ENCODE results near the gene ATP6V0B. TPM values are rescaled to one million over a fixed set of nuclear protein-coding genes. Genes with fewer than 3 reads are reported as not detected.

ATP6V0B gene
- total RNA-seq, 1 experiment from 2014 or later: 241 TPM

DNA sequence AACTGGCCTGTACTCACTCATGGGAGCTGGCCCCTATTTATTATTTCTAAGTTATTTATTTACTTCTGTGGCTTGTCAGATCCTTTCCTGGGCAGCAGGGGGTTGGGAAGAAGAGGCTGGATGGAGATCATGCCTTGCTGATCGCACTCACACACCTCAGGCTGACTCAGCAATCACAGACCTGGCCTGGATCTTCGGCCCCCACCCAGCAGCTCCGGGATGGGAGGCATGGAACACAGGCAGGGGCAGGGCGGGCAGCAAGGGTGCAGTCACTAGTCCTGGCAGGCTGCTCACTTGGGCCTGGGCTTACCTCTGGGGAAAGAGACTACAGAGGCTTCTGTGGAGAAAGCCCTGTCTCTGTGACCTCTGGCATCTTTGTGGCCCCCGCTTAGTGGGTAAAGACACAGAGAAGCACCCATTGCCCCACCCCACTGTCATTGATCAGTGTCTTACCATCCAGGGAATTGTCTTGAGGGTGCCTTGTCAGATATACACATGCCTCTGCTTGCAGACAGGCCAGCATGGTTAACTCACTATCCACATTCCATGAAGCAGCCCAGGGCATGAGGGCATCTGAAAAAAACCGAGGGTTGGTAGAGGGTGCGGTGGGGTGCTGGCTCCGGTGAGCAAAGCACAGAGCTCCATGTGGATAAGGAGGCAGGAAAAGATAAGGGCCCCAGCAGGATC, 37.4 kb upstream of the ATP6V0B start:
- H3K4me1 ChIP-seq (ENCODE audit: insufficient read depth, low read length): peaks cover 43% of the 10 kb centered on the region
- H3K4me2 ChIP-seq (ENCODE audit: low read length): peak overlapping the region; percentile 83
- H3K9ac ChIP-seq (ENCODE audit: low read length): no peak overlapping the region
- ChIA-PET POLR2A (ENCODE audit: unreplicated experiment) (interaction anchor here (0.6 kb wide), 1 partner anchor 83 kb away, joined by 4 read pairs; no protein-coding TSS in a partner anchor), CTCF (interaction anchor here (0.7 to 0.9 kb wide), 2 partner anchors 38 to 174 kb away, joined by 3 to 4 read pairs; partner anchors contain the start of gene ATP6V0B)
- ATAC-seq (no peak), DNase-seq (peak; percentile 48)
- H3K9me2 ChIP-seq (replicated peaks; ENCODE audit: low read length): no peaks in the 10 kb centered on the region
- no peak overlapping the region for H2AFZ ChIP-seq (ENCODE audit: low read length)
- H3F3A ChIP-seq (ENCODE audit: low read length, unreplicated experiment): no peaks in the 10 kb centered on the region
- no TSS peak for BruUV-seq (replicated peaks)
- H3K27me3 ChIP-seq (ENCODE audit: low read length): no peaks in the 10 kb centered on the region
- intact Hi-C loops (cut with micrococcal nuclease): no loop called here
- peak overlapping the region; percentile 64; the same call in 1 of the 2 replicates for H3K4me3 ChIP-seq (ENCODE audit: low read length)
- no peak for TF ChIP-seq CTCF (conservative IDR thresholded peaks at IDR 0.05; ENCODE audit: low read depth, low read length)
- no peak for TF ChIP-seq EZH2phosphoT487 (IDR thresholded peaks at IDR 0.05; ENCODE audit: borderline replicate concordance, low read length)
- TF ChIP-seq EZH2 (IDR thresholded peaks at IDR 0.05; ENCODE audit: low read length, unreplicated experiment): no peak
- H3K36me3 ChIP-seq (ENCODE audit: low read depth, low read length): no peaks in the 10 kb centered on the region; the same call in 1 of the 2 replicates
- no peaks in the 10 kb centered on the region for H3K9me3 ChIP-seq (ENCODE audit: low read length)
- H4K20me1 ChIP-seq (ENCODE audit: low read length): no peaks in the 10 kb centered on the region
- H3K27ac ChIP-seq (ENCODE audit: low read length): 0 out of 2 replicates have a peak overlapping the region, but pooled peaks have one; percentile 9
- peaks cover 6% of the 10 kb centered on the region; the same call in 1 of the 2 replicates for H3K79me2 ChIP-seq (ENCODE audit: low read length)

DNA sequence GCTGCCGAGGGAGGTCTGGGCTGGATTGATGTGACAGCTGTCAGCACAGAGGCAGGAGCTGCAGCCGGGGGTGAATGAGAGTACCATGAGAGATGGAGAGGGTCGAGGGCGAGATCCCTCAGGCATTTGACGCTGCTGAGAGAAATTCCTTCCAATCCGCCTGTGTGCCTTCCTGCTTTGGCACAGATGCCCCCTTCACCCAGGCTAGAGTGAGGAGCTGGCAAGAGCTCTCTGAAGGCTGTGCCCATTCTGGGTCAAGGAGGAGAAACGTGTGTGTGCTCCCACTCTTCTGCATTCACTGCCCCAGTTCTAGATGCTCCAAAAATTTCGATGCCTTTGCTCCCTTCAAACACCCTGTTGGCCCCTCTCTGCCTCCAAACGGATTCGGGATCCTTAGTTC, 36.4 kb upstream of the ATP6V0B start:
- Histone ChIP-seq H3F3A (ENCODE audit: low read length, unreplicated experiment) (no peaks in the 10 kb centered on the region), H3K79me2 (ENCODE audit: low read length) (peaks cover 6% of the 10 kb centered on the region; the same call in 1 of the 2 replicates), H3K4me1 (ENCODE audit: insufficient read depth, low read length) (peaks cover 33% of the 10 kb centered on the region), H2AFZ (ENCODE audit: low read length) (no peak overlapping the region), H3K4me3 (ENCODE audit: low read length) (no peak overlapping the region), H3K4me2 (ENCODE audit: low read length) (no peak overlapping the region), H3K9ac (ENCODE audit: low read length) (no peak overlapping the region), H3K36me3 (ENCODE audit: low read depth, low read length) (no peaks in the 10 kb centered on the region; the same call in 1 of the 2 replicates), H3K27me3 (ENCODE audit: low read length) (no peaks in the 10 kb centered on the region), H3K9me2 (replicated peaks; ENCODE audit: low read length) (no peaks in the 10 kb centered on the region), H4K20me1 (ENCODE audit: low read length) (no peaks in the 10 kb centered on the region), H3K9me3 (ENCODE audit: low read length) (no peaks in the 10 kb centered on the region), H3K27ac (ENCODE audit: low read length) (no peak overlapping the region)
- TF ChIP-seq EZH2 (IDR thresholded peaks at IDR 0.05; ENCODE audit: low read length, unreplicated experiment) (no peak), CTCF (conservative IDR thresholded peaks at IDR 0.05; ENCODE audit: low read depth, low read length) (no peak), EZH2phosphoT487 (IDR thresholded peaks at IDR 0.05; ENCODE audit: borderline replicate concordance, low read length) (no peak)
- no peak for ATAC-seq
- POLR2A ChIA-PET (ENCODE audit: unreplicated experiment): no interaction called here
- CTCF ChIA-PET: interaction anchor here (0.9 kb wide), 1 partner anchor 175 kb away, joined by 4 read pairs; no protein-coding TSS in a partner anchor
- no peak for DNase-seq
- intact Hi-C loops (cut with micrococcal nuclease): no loop called here
- BruUV-seq (replicated peaks): no TSS peak
